Thoracic aorta (tissue), 2 donors: ENCODE measurements around the gene IGSF21. TPM values are rescaled to one million over a fixed set of nuclear protein-coding genes. Genes with fewer than 3 reads are reported as not detected.

Source experiments
- ATAC-seq: fragments of 150-250 bp; one replicate; pipeline ENCODE4 v1.8.0; 2017; ENCODE audit warnings: low read depth; ENCODE audit not compliant: insufficient number of reproducible peaks, low FRiP score
- DNase-seq: peaks from one replicate; pipeline ENCODE4 v3.0.0-alpha.2; 2020; ENCODE audit warnings: low spot score
- H3K27ac ChIP-seq, 2 donors: fragments of 200-600 bp; sonication (generic); 1 replicate in 1 of 2; 2 replicates in 1 of 2; pipeline ENCODE4 v1.5.1; 2016; ENCODE audit warnings: mild to moderate bottlenecking in 2 of 2, moderate library complexity in 2 of 2
- H3K27me3 ChIP-seq: fragments of 200-600 bp; sonication (generic); replicated peaks from 2 replicates; pipeline ENCODE4 v1.6.0; 2016; ENCODE audit warnings: mild to moderate bottlenecking; ENCODE audit not compliant: insufficient read depth
- H3K36me3 ChIP-seq: fragments of 200-600 bp; sonication (generic); one replicate; pipeline ENCODE4 v1.5.1; 2016
- H3K4me1 ChIP-seq, 2 donors: fragments of 200-600 bp; sonication (generic); 1 replicate in 1 of 2; 2 replicates in 1 of 2; pipeline versions ENCODE4 v1.5.1 to v1.6.0; 2016; ENCODE audit warnings: low read depth in 2 of 2, mild to moderate bottlenecking in 1 of 2; ENCODE audit not compliant: control insufficient read depth in 1 of 2
- H3K4me3 ChIP-seq: fragments of 200-600 bp; sonication (generic); 2 replicates; pipeline ENCODE4 v1.5.1; 2016; ENCODE audit warnings: mild to moderate bottlenecking
- H3K9me3 ChIP-seq: fragments of 200-600 bp; sonication (generic); 2 replicates; pipeline ENCODE4 v1.5.1; 2016
- CTCF ChIP-seq: fragments of 200-600 bp; sonication (generic); IDR thresholded peaks from one replicate; pipeline ENCODE4 v1.5.1; 2019; ENCODE audit warnings: antibody characterized with exemption
- total RNA-seq, 2 donors: library from RNA; depleted of rRNA; stranded (reverse); fragments of >200 nt; gene quantifications; one replicate each; pipeline versions ENCODE4 v1.1.0 to v1.2.3, GENCODE V29; 2016

IGSF21 gene
- total RNA-seq, 2 donors from 2014 or later, result 5.0 to 10.9 TPM

GRCh38 chr1:18339161-18339560 lies 231.6 kb downstream of the IGSF21 start:
- Histone ChIP-seq H3K36me3 (no peaks in the 10 kb centered on the region), H3K4me3 (no peak overlapping the region), H3K27me3 (no peaks in the 10 kb centered on the region), H3K9me3 (no peaks in the 10 kb centered on the region), H3K4me1 (no peaks in the 10 kb centered on the region), H3K27ac (no peak overlapping the region)
- ATAC-seq (no peak), DNase-seq (no peak)
- no peak for TF ChIP-seq CTCF

- no peak for TF ChIP-seq CTCF
- no peaks in the 10 kb centered on the region for H3K4me1 ChIP-seq
- H3K36me3 ChIP-seq, result no peaks in the 10 kb centered on the region
- DNase-seq (no peak), ATAC-seq (no peak)
- no peak overlapping the region for H3K4me3 ChIP-seq
- no peaks in the 10 kb centered on the region for H3K27me3 ChIP-seq
- no peak overlapping the region for H3K27ac ChIP-seq
- no peaks in the 10 kb centered on the region for H3K9me3 ChIP-seq
Observed at GRCh38 chr1:18340158-18340764, 232.7 kb downstream of the IGSF21 start.

- no peak overlapping the region for H3K4me3 ChIP-seq
Observed at GRCh38 chr1:18340787-18341186, 233.2 kb downstream of the IGSF21 start.

GRCh38 chr1:18341291-18342069 lies 233.9 kb downstream of the IGSF21 start:
- no peak for TF ChIP-seq CTCF
- Histone ChIP-seq H3K4me3 (no peak overlapping the region), H3K27ac (no peak overlapping the region), H3K9me3 (no peaks in the 10 kb centered on the region), H3K36me3 (no peaks in the 10 kb centered on the region), H3K27me3 (no peaks in the 10 kb centered on the region), H3K4me1 (no peaks in the 10 kb centered on the region)
- ATAC-seq, result no peak
- no peak for DNase-seq

More at GRCh38 chr1:18340787-18341186, 233.2 kb downstream of the IGSF21 start:
- Histone ChIP-seq H3K9me3 (no peaks in the 10 kb centered on the region), H3K36me3 (no peaks in the 10 kb centered on the region), H3K27ac (no peak overlapping the region), H3K4me1 (no peaks in the 10 kb centered on the region), H3K27me3 (no peaks in the 10 kb centered on the region)
- ATAC-seq, result no peak
- TF ChIP-seq CTCF, result no peak
- DNase-seq, result no peak

GRCh38 chr1:18342744-18343143 lies 235.1 kb downstream of the IGSF21 start:
- Histone ChIP-seq H3K4me1 (no peaks in the 10 kb centered on the region), H3K9me3 (no peaks in the 10 kb centered on the region), H3K27me3 (no peaks in the 10 kb centered on the region), H3K4me3 (no peak overlapping the region), H3K27ac (no peak overlapping the region), H3K36me3 (no peaks in the 10 kb centered on the region)
- no peak for TF ChIP-seq CTCF
- DNase-seq (no peak), ATAC-seq (no peak)
